C4-2B (cell line): ENCODE measurements around the gene CTNNA2.

ENCODE experiments used
- ZFX ChIP-seq: fragments of 450-650 bp; IDR thresholded peaks from 2 replicates; pipeline ENCODE4 v1.6.1; 2017
- TF ChIP-seq, protein P1 (sequence below): fragments of 450-650 bp; conservative IDR thresholded peaks from 2 replicates; pipeline ENCODE4 v1.5.1; 2017; ENCODE audit warnings: mild to moderate bottlenecking

DNA sequence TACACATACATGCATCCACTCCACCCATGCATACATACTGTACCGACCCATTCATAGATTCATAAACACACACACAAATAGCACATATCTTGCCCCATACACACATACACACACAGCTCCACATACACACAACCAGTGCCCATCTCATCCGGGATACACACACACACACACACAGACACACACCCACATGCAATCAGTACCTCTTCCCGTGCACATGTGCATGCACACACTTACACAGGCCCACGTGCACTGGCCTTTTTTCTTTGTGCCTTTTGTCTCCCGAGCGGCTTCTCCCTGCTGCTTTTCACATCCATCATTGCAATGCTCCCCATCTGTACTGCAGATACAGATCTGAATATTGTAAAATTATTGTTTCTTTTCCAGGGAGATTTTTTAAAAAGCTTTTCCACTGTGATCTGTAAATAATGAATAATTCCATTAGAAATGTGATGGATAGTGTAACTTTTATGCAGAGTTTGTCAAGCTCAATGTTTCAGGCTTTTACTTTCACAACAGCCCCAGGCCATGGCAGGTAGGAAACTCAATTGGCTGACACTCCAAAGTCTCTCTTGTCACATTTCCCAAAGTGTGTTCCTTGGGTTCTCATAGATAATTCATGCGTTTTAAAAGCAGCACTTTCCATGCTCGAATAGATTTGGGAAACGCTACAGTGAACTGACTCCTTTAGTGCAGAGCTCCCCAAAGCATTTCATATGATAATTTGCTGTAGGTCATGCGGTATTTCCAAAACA is 393.5 kb downstream of the CTNNA2 start:
- TF ChIP-seq, protein P1, sequence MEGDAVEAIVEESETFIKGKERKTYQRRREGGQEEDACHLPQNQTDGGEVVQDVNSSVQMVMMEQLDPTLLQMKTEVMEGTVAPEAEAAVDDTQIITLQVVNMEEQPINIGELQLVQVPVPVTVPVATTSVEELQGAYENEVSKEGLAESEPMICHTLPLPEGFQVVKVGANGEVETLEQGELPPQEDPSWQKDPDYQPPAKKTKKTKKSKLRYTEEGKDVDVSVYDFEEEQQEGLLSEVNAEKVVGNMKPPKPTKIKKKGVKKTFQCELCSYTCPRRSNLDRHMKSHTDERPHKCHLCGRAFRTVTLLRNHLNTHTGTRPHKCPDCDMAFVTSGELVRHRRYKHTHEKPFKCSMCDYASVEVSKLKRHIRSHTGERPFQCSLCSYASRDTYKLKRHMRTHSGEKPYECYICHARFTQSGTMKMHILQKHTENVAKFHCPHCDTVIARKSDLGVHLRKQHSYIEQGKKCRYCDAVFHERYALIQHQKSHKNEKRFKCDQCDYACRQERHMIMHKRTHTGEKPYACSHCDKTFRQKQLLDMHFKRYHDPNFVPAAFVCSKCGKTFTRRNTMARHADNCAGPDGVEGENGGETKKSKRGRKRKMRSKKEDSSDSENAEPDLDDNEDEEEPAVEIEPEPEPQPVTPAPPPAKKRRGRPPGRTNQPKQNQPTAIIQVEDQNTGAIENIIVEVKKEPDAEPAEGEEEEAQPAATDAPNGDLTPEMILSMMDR = no peak
- TF ChIP-seq ZFX = no peak
